Skeletal muscle tissue (tissue), 4 donors: ENCODE data around the gene AP3S1. TPM values are rescaled to one million over a fixed set of nuclear protein-coding genes. Genes with fewer than 3 reads are reported as not detected.

ENCODE experiments used
- H3K27ac ChIP-seq: one replicate; pipeline ENCODE4 v1.7.0; 2013; ENCODE audit warnings: mild to moderate bottlenecking, low read depth, low read length, inconsistent platforms
- H3K27me3 ChIP-seq, 3 donors: one replicate each; pipeline ENCODE4 v1.7.0; 2013; ENCODE audit warnings: low read length in 3 of 3; ENCODE audit not compliant: control insufficient read depth in 3 of 3, insufficient read depth in 3 of 3
- H3K36me3 ChIP-seq, 3 donors: one replicate each; pipeline ENCODE4 v1.7.0; 2013; ENCODE audit warnings: low read length in 3 of 3; ENCODE audit not compliant: control insufficient read depth in 3 of 3, insufficient read depth in 3 of 3
- H3K4me1 ChIP-seq, 3 donors: one replicate each; pipeline ENCODE4 v1.7.0; 2013; ENCODE audit warnings: low read length in 3 of 3, mild to moderate bottlenecking in 3 of 3; ENCODE audit not compliant: control insufficient read depth in 3 of 3, insufficient read depth in 3 of 3
- H3K4me3 ChIP-seq, 3 donors: one replicate each; pipeline ENCODE4 v1.7.0; 2013; ENCODE audit warnings: low read length in 3 of 3
- H3K9ac ChIP-seq, 3 donors: one replicate each; pipeline ENCODE4 v1.7.0; 2013; ENCODE audit warnings: low read length in 3 of 3, mild to moderate bottlenecking in 3 of 3, moderate library complexity in 2 of 3, low read depth in 1 of 3
- H3K9me3 ChIP-seq, 3 donors: one replicate each; pipeline ENCODE4 v1.7.0; 2013; ENCODE audit warnings: low read length in 3 of 3; ENCODE audit not compliant: control insufficient read depth in 3 of 3
- total RNA-seq: library from RNA; depleted of rRNA; stranded (reverse); fragments of >200 nt; gene quantifications from one replicate; pipeline ENCODE4 v1.2.3, GENCODE V29; 2014
- donor health status: Osteomylitis.

AP3S1 gene
- total RNA-seq, 1 donor from 2014 or later: 92.4 TPM

- H3K27me3 ChIP-seq: no peaks in the 10 kb centered on the region
- H3K4me1 ChIP-seq: peaks cover 15 to 42% (median 40%) of the 10 kb centered on the region in 3 donors
Measured at GRCh38 chr5:115842089-115842935, 577 bp downstream of the AP3S1 start.

GRCh38 chr5:115842952-115843351, 1.2 kb downstream of the AP3S1 start:
- peak overlapping the region; percentile 95 to 99 (median 97) for H3K4me3 ChIP-seq
- peaks cover 15 to 42% (median 40%) of the 10 kb centered on the region in 3 donors for H3K4me1 ChIP-seq
- peaks cover 0 to 2% (median 0%) of the 10 kb centered on the region in 3 donors for H3K36me3 ChIP-seq
- peak overlapping the region; percentile 91 for H3K27ac ChIP-seq
- no peaks in the 10 kb centered on the region for H3K9me3 ChIP-seq
- H3K9ac ChIP-seq: peak overlapping the region; percentile 85 to 91 (median 90)
- H3K27me3 ChIP-seq: no peaks in the 10 kb centered on the region

More at GRCh38 chr5:115842089-115842935, 577 bp downstream of the AP3S1 start:
- H3K9me3 ChIP-seq: no peaks in the 10 kb centered on the region
- H3K36me3 ChIP-seq: peaks cover 2% of the 10 kb centered on the region in 3 donors
- H3K4me3 ChIP-seq: peak overlapping the region; percentile 95 to 99 (median 97)
- H3K27ac ChIP-seq: peak overlapping the region; percentile 91
- H3K9ac ChIP-seq: peak overlapping the region; percentile 85 to 91 (median 90)

- peaks cover 14 to 41% (median 39%) of the 10 kb centered on the region in 3 donors for H3K4me1 ChIP-seq
- peak overlapping the region; percentile 37 for H3K27ac ChIP-seq
- peaks cover 0 to 2% (median 0%) of the 10 kb centered on the region in 3 donors for H3K36me3 ChIP-seq
- no peaks in the 10 kb centered on the region for H3K9me3 ChIP-seq
- peak overlapping the region in 2 of 3 donors; percentile 0 to 90 for H3K9ac ChIP-seq
- no peaks in the 10 kb centered on the region for H3K27me3 ChIP-seq
- H3K4me3 ChIP-seq: peak overlapping the region in 2 of 3 donors; percentile 49 to 97
Measured at GRCh38 chr5:115843444-115844130, 1.9 kb downstream of the AP3S1 start.

GRCh38 chr5:115844321-115844817, 2.6 kb downstream of the AP3S1 start:
- Histone ChIP-seq H3K27me3 (no peaks in the 10 kb centered on the region), H3K36me3 (peaks cover 0 to 2% (median 0%) of the 10 kb centered on the region in 3 donors), H3K9me3 (no peaks in the 10 kb centered on the region), H3K4me3 (peak overlapping the region in 1 of 3 donors; percentile 5), H3K27ac (peak overlapping the region; percentile 37), H3K4me1 (peaks cover 12 to 38% (median 32%) of the 10 kb centered on the region in 3 donors), H3K9ac (peak overlapping the region in 1 of 3 donors; percentile 51)

GRCh38 chr5:115847290-115847689, 5.6 kb downstream of the AP3S1 start:
- Histone ChIP-seq H3K27ac (no peak overlapping the region), H3K9me3 (no peaks in the 10 kb centered on the region), H3K4me1 (peaks cover 15 to 35% (median 28%) of the 10 kb centered on the region in 3 donors), H3K9ac (no peak overlapping the region), H3K27me3 (no peaks in the 10 kb centered on the region), H3K4me3 (no peak overlapping the region), H3K36me3 (peaks cover 0 to 2% (median 0%) of the 10 kb centered on the region in 3 donors)

DNA sequence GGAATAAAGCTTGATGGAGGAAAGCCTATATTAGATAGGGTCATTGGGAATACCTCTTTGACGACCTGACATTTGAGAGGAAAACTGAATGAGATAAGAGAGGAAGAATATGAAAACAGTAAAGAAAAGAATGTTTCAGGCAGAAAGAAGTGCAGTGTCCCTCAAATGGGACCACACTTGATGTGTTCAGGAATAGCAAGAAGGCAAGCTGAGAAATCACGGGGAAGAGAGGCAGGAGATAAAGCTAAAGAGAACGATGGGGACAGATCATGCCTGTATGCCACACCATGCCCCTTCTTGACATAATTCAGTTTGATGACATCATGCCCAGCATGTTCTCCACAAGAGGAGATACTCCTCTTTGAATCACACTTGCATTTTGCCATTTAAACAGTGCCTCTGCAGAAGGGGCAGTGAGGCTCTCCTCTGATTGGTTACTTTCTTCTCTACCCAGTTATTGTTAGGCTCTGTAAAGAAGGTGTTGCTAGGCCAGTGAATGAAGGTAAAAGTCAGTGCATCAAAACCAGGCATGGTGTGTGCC, 7.6 kb downstream of the AP3S1 start:
- Histone ChIP-seq H3K4me1 (peaks cover 3 to 22% (median 11%) of the 10 kb centered on the region in 3 donors), H3K27ac (no peak overlapping the region)

DNA sequence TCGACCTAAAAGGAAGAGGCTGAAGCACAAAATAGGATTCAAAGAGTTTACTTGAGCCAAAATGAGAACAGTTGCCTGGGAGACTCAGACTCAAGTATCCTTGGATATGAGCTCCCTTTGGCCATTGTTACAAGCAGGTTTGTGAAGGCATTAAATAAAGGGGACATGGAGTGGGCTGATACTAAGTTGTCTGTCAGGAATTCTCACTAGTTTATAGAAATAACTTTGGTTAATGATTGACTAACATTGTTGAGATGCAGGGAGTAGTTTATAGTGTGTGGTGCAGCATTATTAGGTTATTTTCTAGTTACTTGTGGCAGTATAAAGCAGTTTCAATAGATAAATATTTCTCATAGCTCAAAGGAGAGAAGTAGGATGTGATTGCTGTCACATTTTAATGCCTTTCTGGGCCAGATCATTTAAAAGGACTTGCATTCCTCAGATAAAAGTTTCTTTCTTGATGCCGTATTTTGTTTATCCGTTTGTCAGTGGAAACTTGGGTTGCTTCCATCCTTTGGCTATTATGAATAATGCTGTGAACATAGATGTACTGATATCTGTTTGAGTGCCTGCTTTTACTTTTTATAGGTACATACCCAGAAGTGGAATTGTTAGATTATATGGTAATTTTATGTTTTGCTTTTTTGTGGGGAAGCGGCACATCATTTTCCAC, 9.1 kb downstream of the AP3S1 start:
- peak overlapping the region in 2 of 3 donors; percentile 5 to 23 for H3K4me3 ChIP-seq
- H3K36me3 ChIP-seq: no peaks in the 10 kb centered on the region
- H3K27me3 ChIP-seq: no peaks in the 10 kb centered on the region
- no peaks in the 10 kb centered on the region for H3K9me3 ChIP-seq
- H3K27ac ChIP-seq: peak overlapping the region; percentile 46
- H3K9ac ChIP-seq: no peak overlapping the region
- peaks cover 3 to 11% (median 9%) of the 10 kb centered on the region in 3 donors for H3K4me1 ChIP-seq

More for the DNA sequence above, 7.6 kb downstream of the AP3S1 start:
- Histone ChIP-seq H3K27me3 (no peaks in the 10 kb centered on the region), H3K9ac (no peak overlapping the region), H3K9me3 (no peaks in the 10 kb centered on the region), H3K4me3 (no peak overlapping the region), H3K36me3 (no peaks in the 10 kb centered on the region)

GRCh38 chr5:115854139-115854538, 12.4 kb downstream of the AP3S1 start:
- Histone ChIP-seq H3K4me3 (no peak overlapping the region), H3K9ac (no peak overlapping the region), H3K9me3 (no peaks in the 10 kb centered on the region), H3K36me3 (no peaks in the 10 kb centered on the region), H3K27me3 (no peaks in the 10 kb centered on the region), H3K27ac (no peak overlapping the region), H3K4me1 (peaks cover 3 to 20% (median 20%) of the 10 kb centered on the region in 3 donors)

DNA sequence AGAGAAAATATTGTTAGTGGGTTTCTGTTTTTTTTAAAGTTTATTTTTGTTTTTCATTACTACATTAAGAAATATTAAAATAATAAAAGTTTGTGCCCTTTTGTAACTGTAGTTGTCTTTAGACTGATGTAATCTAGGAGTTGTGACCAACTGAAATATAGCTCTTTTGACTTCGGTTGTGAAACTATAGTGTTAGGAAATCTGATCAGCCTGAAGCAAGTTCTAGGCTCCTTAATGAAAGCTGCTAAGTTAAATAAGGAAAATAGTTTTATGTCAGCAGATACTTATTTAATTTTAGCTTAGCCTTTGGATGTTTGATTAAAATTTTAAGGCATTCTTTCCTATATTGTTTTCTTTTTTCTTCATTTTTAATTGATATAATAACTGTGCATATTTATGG, 14.2 kb downstream of the AP3S1 start:
- Histone ChIP-seq H3K4me1 (peaks cover 1 to 15% (median 14%) of the 10 kb centered on the region in 3 donors), H3K27ac (no peak overlapping the region), H3K9me3 (no peaks in the 10 kb centered on the region), H3K36me3 (no peaks in the 10 kb centered on the region), H3K4me3 (no peak overlapping the region), H3K9ac (no peak overlapping the region), H3K27me3 (no peaks in the 10 kb centered on the region)
